CD4-positive, alpha-beta T cell treated with Interleukin-15 for 4 hours (primary cell): ENCODE results near the gene HAS3.

Experiments
- DNase-seq: peaks from one replicate; pipeline ENCODE4 v3.0.0-alpha.2; 2020; ENCODE audit warnings: low spot score

Gene HAS3

GRCh38 chr16:69089091-69089910 lies 16.2 kb upstream of the HAS3 start:
- DNase-seq = peak; percentile 23

GRCh38 chr16:69093974-69094373 lies 11.5 kb upstream of the HAS3 start:
- no peak for DNase-seq

- DNase-seq = no peak
These were observed 11.0 kb upstream of the HAS3 start for GRCh38 chr16:69094501-69094900.

GRCh38 chr16:69095193-69095592 lies 10.3 kb upstream of the HAS3 start:
- no peak for DNase-seq

- DNase-seq = no peak
These were observed 5.3 kb upstream of the HAS3 start for GRCh38 chr16:69100071-69100691.

- no peak for DNase-seq
These were observed 1.2 kb downstream of the HAS3 start for GRCh38 chr16:69106491-69107315.

- no peak for DNase-seq
These were observed 2.0 kb downstream of the HAS3 start for GRCh38 chr16:69107316-69107962.

GRCh38 chr16:69108064-69108904 lies 2.8 kb downstream of the HAS3 start:
- no peak for DNase-seq

GRCh38 chr16:69108905-69109252 lies 3.4 kb downstream of the HAS3 start:
- no peak for DNase-seq

- DNase-seq = no peak
These were observed 4.2 kb downstream of the HAS3 start for GRCh38 chr16:69109486-69110270.

GRCh38 chr16:69110406-69110805 lies 5.0 kb downstream of the HAS3 start:
- no peak for DNase-seq

GRCh38 chr16:69111216-69111875 lies 5.9 kb downstream of the HAS3 start:
- DNase-seq = no peak

- no peak for DNase-seq
These were observed 6.4 kb downstream of the HAS3 start for GRCh38 chr16:69111876-69112230.

GRCh38 chr16:69112285-69113129 lies 7.1 kb downstream of the HAS3 start:
- DNase-seq = peak; percentile 31

- DNase-seq = no peak
These were observed 7.8 kb downstream of the HAS3 start for GRCh38 chr16:69113216-69113615.

GRCh38 chr16:69114346-69114975 lies 9.0 kb downstream of the HAS3 start:
- DNase-seq = no peak

GRCh38 chr16:69114976-69115355 lies 9.5 kb downstream of the HAS3 start:
- DNase-seq = no peak

- DNase-seq = no peak
These were observed 9.9 kb downstream of the HAS3 start for GRCh38 chr16:69115361-69115760.

GRCh38 chr16:69115837-69116236 lies 10.4 kb downstream of the HAS3 start:
- DNase-seq = no peak
